CD4-positive, alpha-beta memory T cell (primary cell): Measurements from ENCODE around the gene MOXD1. TPM values are rescaled to one million over a fixed set of nuclear protein-coding genes. Genes with fewer than 3 reads are reported as not detected.
A peak's percentile ranks its signal among the peaks of the same experiment; 100 is the strongest.

Experiments
- CTCF ChIA-PET: fragments of 350-600 bp; sonication (Branson Sonifier 250); formaldehyde crosslinking; loops from one replicate; lab custom pipeline; 2021; ENCODE audit warnings: inconsistent platforms; ENCODE audit not compliant: partially characterized antibody; lab: Charles Lee
- POLR2A ChIA-PET: fragments of 350-600 bp; sonication (Branson Sonifier 250); formaldehyde crosslinking; loops from one replicate; lab custom pipeline; 2021; ENCODE audit not compliant: partially characterized antibody; lab: Charles Lee
- DNase-seq, 5 donors: peaks; one replicate each; pipeline versions ENCODE4 v3.0.0 to v3.0.0-alpha.2; 2020 to 2022; ENCODE audit warnings: mixed read lengths in 1 of 5
- H3K27ac ChIP-seq: one replicate; pipeline ENCODE4 v1.7.0; 2013; ENCODE audit warnings: low read depth, low read length
- H3K27me3 ChIP-seq: 2 replicates; pipeline ENCODE4 v1.7.0; 2013; ENCODE audit warnings: mild to moderate bottlenecking, low read length, moderate library complexity; ENCODE audit not compliant: insufficient read depth
- H3K36me3 ChIP-seq: 2 replicates; pipeline ENCODE4 v1.7.0; 2013; ENCODE audit warnings: mild to moderate bottlenecking, low read length, moderate library complexity; ENCODE audit not compliant: insufficient read depth
- H3K4me1 ChIP-seq: 2 replicates; pipeline ENCODE4 v1.7.0; 2013; ENCODE audit warnings: mild to moderate bottlenecking, low read length, moderate library complexity; ENCODE audit not compliant: insufficient read depth
- H3K4me3 ChIP-seq, 2 donors: one replicate each; pipeline ENCODE4 v1.7.0; 2013; ENCODE audit warnings: low read length in 2 of 2, mild to moderate bottlenecking in 1 of 2
- H3K9me3 ChIP-seq, 2 donors: one replicate each; pipeline ENCODE4 v1.7.0; 2013; ENCODE audit warnings: low read length in 2 of 2, control low read depth in 1 of 2; ENCODE audit not compliant: control insufficient read depth in 1 of 2
- H3K27ac Mint-ChIP-seq, 7 donors: one replicate each; pipeline ENCODE4 v1.8.0; 2020 to 2021; ENCODE audit warnings: mixed read lengths in 7 of 7, mild to moderate bottlenecking in 6 of 7, inconsistent platforms in 3 of 7, moderate library complexity in 3 of 7
- H3K27me3 Mint-ChIP-seq, 2 donors: one replicate each; pipeline ENCODE4 v1.8.0; 2020 to 2021; ENCODE audit warnings: mixed read lengths in 2 of 2
- H3K36me3 Mint-ChIP-seq, 2 donors: one replicate each; pipeline ENCODE4 v1.8.0; 2020 to 2021; ENCODE audit warnings: mixed read lengths in 2 of 2, inconsistent platforms in 1 of 2, mild to moderate bottlenecking in 1 of 2
- H3K4me1 Mint-ChIP-seq, 4 donors: one replicate each; pipeline ENCODE4 v1.8.0; 2020 to 2021; ENCODE audit warnings: mixed read lengths in 4 of 4, mild to moderate bottlenecking in 1 of 4
- H3K4me3 Mint-ChIP-seq, 8 donors: one replicate each; pipeline ENCODE4 v1.8.0; 2020 to 2021; ENCODE audit warnings: mixed read lengths in 8 of 8, mild to moderate bottlenecking in 7 of 8, moderate library complexity in 6 of 8, inconsistent platforms in 3 of 8
- H3K9me3 Mint-ChIP-seq, 8 donors: one replicate each; pipeline ENCODE4 v1.8.0; 2020 to 2021; ENCODE audit warnings: mixed read lengths in 8 of 8, mild to moderate bottlenecking in 5 of 8, inconsistent platforms in 3 of 8, moderate library complexity in 1 of 8
- intact Hi-C: fragments of 100-400 bp; cut with micrococcal nuclease; formaldehyde crosslinking; loops from one replicate; pipeline ENCODE4 v1.15.1; 2023
- polyA plus RNA-seq, 2 donors: library from polyadenylated mRNA; unstranded; fragments of 300-500 nt; fragmentation: Illumina TruSeq; gene quantifications; one replicate each; pipeline ENCODE4 v1.2.3, GENCODE V29; 2021
- total RNA-seq, 2 experiments: library from RNA; stranded (reverse); gene quantifications; one replicate each; pipeline ENCODE4 v1.2.3, GENCODE V29; 2021

Gene MOXD1
- total and polyA plus RNA-seq, 4 experiments from 2014 or later: not detected

- H3K27ac ChIP-seq: no peak overlapping the region
- no peak for DNase-seq
- H3K4me1 ChIP-seq: no peaks in the 10 kb centered on the region
- ChIA-PET CTCF (no interaction called here), POLR2A (no interaction called here)
- peaks cover 5 to 10% of the 10 kb centered on the region in 2 donors for H3K27me3 Mint-ChIP-seq
- no peaks in the 10 kb centered on the region for H3K4me1 Mint-ChIP-seq
- no peak overlapping the region for H3K4me3 ChIP-seq
- H3K36me3 ChIP-seq: no peaks in the 10 kb centered on the region
- H3K27me3 ChIP-seq: no peaks in the 10 kb centered on the region
- H3K27ac Mint-ChIP-seq: no peak overlapping the region
- intact Hi-C loops: no loop called here
- no peak overlapping the region for H3K4me3 Mint-ChIP-seq
- H3K9me3 Mint-ChIP-seq: peaks cover 0 to 2% (median 0%) of the 10 kb centered on the region in 8 donors
- no peaks in the 10 kb centered on the region for H3K9me3 ChIP-seq
- no peaks in the 10 kb centered on the region for H3K36me3 Mint-ChIP-seq
Measured at GRCh38 chr6:132410830-132411229, 9.6 kb upstream of the MOXD1 start.

- CTCF ChIA-PET: no interaction called here
- intact Hi-C loops: no loop called here
- H3K4me3 Mint-ChIP-seq: no peak overlapping the region
- H3K36me3 Mint-ChIP-seq: no peaks in the 10 kb centered on the region
- Histone ChIP-seq H3K4me1 (no peaks in the 10 kb centered on the region), H3K27ac (no peak overlapping the region), H3K36me3 (no peaks in the 10 kb centered on the region), H3K9me3 (no peaks in the 10 kb centered on the region), H3K27me3 (peaks cover 8% of the 10 kb centered on the region), H3K4me3 (no peak overlapping the region)
- H3K9me3 Mint-ChIP-seq: peaks cover 0 to 2% (median 0%) of the 10 kb centered on the region in 8 donors
- peaks cover 0 to 15% (median 3%) of the 10 kb centered on the region in 4 donors for H3K4me1 Mint-ChIP-seq
- POLR2A ChIA-PET: no interaction called here
- no peak for DNase-seq
- H3K27ac Mint-ChIP-seq: no peak overlapping the region
- H3K27me3 Mint-ChIP-seq: peaks cover 23 to 34% of the 10 kb centered on the region in 2 donors
Measured at GRCh38 chr6:132405143-132405915, 4.1 kb upstream of the MOXD1 start.

- Histone ChIP-seq H3K4me3 (no peak overlapping the region), H3K27ac (no peak overlapping the region), H3K27me3 (peaks cover 14% of the 10 kb centered on the region), H3K36me3 (no peaks in the 10 kb centered on the region), H3K4me1 (no peaks in the 10 kb centered on the region), H3K9me3 (no peaks in the 10 kb centered on the region)
- DNase-seq: no peak
- intact Hi-C loops: no loop called here
- Mint-ChIP-seq H3K27me3 (peaks cover 27 to 39% of the 10 kb centered on the region in 2 donors), H3K9me3 (peaks cover 0 to 4% (median 0%) of the 10 kb centered on the region in 8 donors), H3K36me3 (no peaks in the 10 kb centered on the region), H3K4me3 (no peak overlapping the region), H3K4me1 (peaks cover 0 to 20% (median 3%) of the 10 kb centered on the region in 4 donors), H3K27ac (no peak overlapping the region)
- ChIA-PET CTCF (no interaction called here), POLR2A (no interaction called here)
Measured at GRCh38 chr6:132404736-132405135, 3.5 kb upstream of the MOXD1 start.

GRCh38 chr6:132404330-132404729 is 3.1 kb upstream of the MOXD1 start:
- Histone ChIP-seq H3K27me3 (peaks cover 15% of the 10 kb centered on the region), H3K4me3 (no peak overlapping the region), H3K9me3 (no peaks in the 10 kb centered on the region), H3K27ac (no peak overlapping the region), H3K36me3 (no peaks in the 10 kb centered on the region), H3K4me1 (no peaks in the 10 kb centered on the region)
- intact Hi-C loops: no loop called here
- H3K36me3 Mint-ChIP-seq: no peaks in the 10 kb centered on the region
- H3K4me3 Mint-ChIP-seq: no peak overlapping the region
- peaks cover 0 to 20% (median 3%) of the 10 kb centered on the region in 4 donors for H3K4me1 Mint-ChIP-seq
- CTCF ChIA-PET: no interaction called here
- H3K27ac Mint-ChIP-seq: no peak overlapping the region
- H3K9me3 Mint-ChIP-seq: peaks cover 0 to 4% (median 0%) of the 10 kb centered on the region in 8 donors
- DNase-seq: no peak
- POLR2A ChIA-PET: no interaction called here
- peaks cover 27 to 40% of the 10 kb centered on the region in 2 donors for H3K27me3 Mint-ChIP-seq

GRCh38 chr6:132401618-132402285 is 477 bp upstream of the MOXD1 start:
- intact Hi-C loops: no loop called here
- H3K4me1 Mint-ChIP-seq: peaks cover 0 to 20% (median 3%) of the 10 kb centered on the region in 4 donors
- peaks cover 15% of the 10 kb centered on the region for H3K27me3 ChIP-seq

GRCh38 chr6:132400555-132400882 is 756 bp downstream of the MOXD1 start:
- Histone ChIP-seq H3K27me3 (peaks cover 15% of the 10 kb centered on the region), H3K36me3 (no peaks in the 10 kb centered on the region), H3K4me3 (no peak overlapping the region), H3K9me3 (no peaks in the 10 kb centered on the region), H3K27ac (no peak overlapping the region), H3K4me1 (no peaks in the 10 kb centered on the region)
- Mint-ChIP-seq H3K9me3 (peaks cover 0 to 14% (median 5%) of the 10 kb centered on the region in 8 donors), H3K27me3 (peaks cover 34 to 38% of the 10 kb centered on the region in 2 donors), H3K4me1 (peaks cover 0 to 20% (median 3%) of the 10 kb centered on the region in 4 donors), H3K4me3 (peak overlapping the region in 7 of 8 donors; percentile 10 to 75 (median 51)), H3K27ac (no peak overlapping the region), H3K36me3 (no peaks in the 10 kb centered on the region)
- intact Hi-C loops: no loop called here
- ChIA-PET CTCF (no interaction called here), POLR2A (no interaction called here)
- DNase-seq: no peak

More at GRCh38 chr6:132401618-132402285, 477 bp upstream of the MOXD1 start:
- Histone ChIP-seq H3K9me3 (no peaks in the 10 kb centered on the region), H3K4me1 (no peaks in the 10 kb centered on the region), H3K4me3 (no peak overlapping the region), H3K27ac (no peak overlapping the region), H3K36me3 (no peaks in the 10 kb centered on the region)
- H3K36me3 Mint-ChIP-seq: no peaks in the 10 kb centered on the region
- DNase-seq: no peak
- peaks cover 34 to 44% of the 10 kb centered on the region in 2 donors for H3K27me3 Mint-ChIP-seq
- CTCF ChIA-PET: no interaction called here
- H3K9me3 Mint-ChIP-seq: peaks cover 0 to 8% (median 0%) of the 10 kb centered on the region in 8 donors
- H3K4me3 Mint-ChIP-seq: peak overlapping the region in 7 of 8 donors; percentile 2 to 65 (median 44)
- POLR2A ChIA-PET: no interaction called here
- H3K27ac Mint-ChIP-seq: no peak overlapping the region

- intact Hi-C loops: no loop called here
- H3K27me3 Mint-ChIP-seq: peaks cover 34 to 38% of the 10 kb centered on the region in 2 donors
Measured at GRCh38 chr6:132399376-132400074, 1.8 kb downstream of the MOXD1 start.

More at GRCh38 chr6:132399376-132400074, 1.8 kb downstream of the MOXD1 start:
- Histone ChIP-seq H3K4me3 (no peak overlapping the region), H3K27me3 (peaks cover 15% of the 10 kb centered on the region), H3K36me3 (no peaks in the 10 kb centered on the region), H3K27ac (no peak overlapping the region), H3K4me1 (no peaks in the 10 kb centered on the region), H3K9me3 (peaks cover 0 to 3% of the 10 kb centered on the region in 2 donors)
- peak overlapping the region in 2 of 8 donors; percentile 5 to 75 for H3K4me3 Mint-ChIP-seq
- peaks cover 0 to 20% (median 3%) of the 10 kb centered on the region in 4 donors for H3K4me1 Mint-ChIP-seq
- POLR2A ChIA-PET: no interaction called here
- DNase-seq: no peak
- H3K9me3 Mint-ChIP-seq: peaks cover 0 to 24% (median 14%) of the 10 kb centered on the region in 8 donors
- H3K36me3 Mint-ChIP-seq: no peaks in the 10 kb centered on the region
- CTCF ChIA-PET: no interaction called here
- no peak overlapping the region for H3K27ac Mint-ChIP-seq
